IPS DF 4.7 (cell line): ENCODE results near the gene PKMYT1.
"Not testable (repeated sequence)": the region's sequence is repeated elsewhere in the genome, so short reads cannot be mapped to it uniquely, and the experiment has no call there.

Experiments
- DNase-seq: peaks from one replicate; pipeline ENCODE4 v3.0.0-alpha.2; 2013; ENCODE audit warnings: low spot score; ENCODE audit errors: extremely low read depth

Gene PKMYT1

GRCh38 chr16:2936436-2937011, 43.7 kb downstream of the PKMYT1 start:
- DNase-seq = no peak

- no peak for DNase-seq
Measured at GRCh38 chr16:2934450-2934849, 45.8 kb downstream of the PKMYT1 start.

DNA sequence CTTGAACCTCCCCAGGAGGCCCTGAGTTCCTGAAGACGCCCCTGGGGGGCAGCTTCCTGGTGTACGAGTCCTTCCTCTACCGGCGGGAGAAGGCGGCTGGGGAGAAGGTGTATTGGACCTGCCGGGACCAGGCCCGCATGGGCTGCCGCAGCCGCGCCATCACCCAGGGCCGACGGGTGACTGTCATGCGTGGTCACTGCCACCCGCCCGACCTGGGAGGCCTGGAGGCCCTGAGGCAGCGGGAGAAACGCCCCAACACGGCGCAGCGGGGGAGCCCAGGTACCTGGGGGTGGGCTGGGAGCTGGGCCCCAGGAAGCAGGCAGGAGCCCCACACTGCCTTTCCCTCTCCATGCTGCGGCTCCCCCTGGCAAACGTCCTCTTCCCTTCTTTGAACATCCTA, 46.5 kb downstream of the PKMYT1 start:
- DNase-seq = no peak

- no peak for DNase-seq
Measured at GRCh38 chr16:2933136-2933535, 47.1 kb downstream of the PKMYT1 start.

DNA sequence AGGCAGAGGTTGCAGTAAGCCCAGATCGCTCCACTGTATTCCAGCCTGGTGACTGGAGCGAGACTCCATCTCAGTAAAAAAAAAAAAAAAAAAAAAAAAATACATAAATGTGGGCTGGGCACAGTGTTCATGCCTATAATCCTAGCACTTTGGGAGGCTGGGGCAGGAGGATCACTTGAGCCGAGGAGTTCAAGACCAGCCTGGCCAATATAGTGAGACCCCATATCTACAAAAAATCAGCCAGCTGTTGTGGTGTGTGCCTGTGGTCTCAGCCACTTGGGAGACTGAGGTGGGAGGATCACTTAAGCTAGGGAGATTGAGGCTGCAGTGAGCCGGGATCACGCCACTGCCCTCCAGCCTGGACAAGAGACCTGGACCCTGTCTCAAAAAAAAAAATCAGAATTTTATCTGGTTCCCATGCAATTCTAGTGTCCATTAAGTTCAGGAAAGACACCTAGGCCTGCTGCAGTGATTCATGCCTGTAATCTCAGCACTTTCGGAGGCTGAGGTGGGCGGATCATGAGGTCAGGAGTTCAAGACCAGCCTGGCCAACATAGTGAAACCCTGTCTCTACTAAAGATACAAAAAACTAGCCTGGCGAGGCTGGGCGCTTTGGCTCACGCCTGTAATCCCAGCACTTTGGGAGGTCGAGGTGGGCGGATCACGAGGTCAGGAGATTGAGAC, 48.9 kb downstream of the PKMYT1 start:
- not testable (repeated sequence) for DNase-seq

DNA sequence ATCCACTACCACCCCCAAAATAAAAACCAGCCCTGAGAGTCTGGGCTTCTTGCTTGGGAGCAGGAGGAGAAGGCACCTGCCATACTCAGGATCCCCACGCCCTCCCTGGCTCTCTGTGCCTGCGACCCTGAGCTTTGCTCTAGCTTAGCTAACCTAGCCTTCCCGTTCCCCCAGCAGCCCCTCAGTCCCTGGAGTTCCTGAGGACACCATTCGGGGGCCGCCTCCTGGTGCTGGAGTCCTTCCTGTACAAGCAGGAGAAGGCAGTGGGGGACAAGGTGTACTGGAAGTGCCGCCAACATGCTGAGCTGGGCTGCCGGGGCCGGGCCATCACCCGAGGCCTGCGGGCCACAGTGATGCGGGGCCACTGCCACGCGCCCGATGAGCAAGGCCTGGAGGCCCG, 50.0 kb downstream of the PKMYT1 start:
- DNase-seq = no peak

DNA sequence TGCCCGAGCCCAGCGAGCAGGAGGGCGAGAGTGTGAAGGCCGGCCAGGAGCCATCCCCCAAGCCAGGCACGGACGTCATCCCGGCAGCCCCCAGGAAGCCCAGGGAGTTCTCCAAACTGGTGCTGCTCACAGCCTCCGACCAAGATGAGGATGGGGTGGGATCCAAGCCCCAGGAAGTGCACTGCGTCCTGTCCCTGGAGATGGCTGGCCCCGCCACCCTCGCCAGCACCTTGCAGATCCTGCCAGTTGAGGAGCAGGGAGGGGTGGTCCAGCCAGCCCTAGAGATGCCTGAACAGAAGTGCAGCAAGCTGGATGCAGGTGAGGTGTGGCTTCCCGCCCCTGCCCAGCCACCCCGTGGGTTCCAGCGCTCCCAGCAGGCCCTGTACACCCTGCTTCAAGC, 50.6 kb downstream of the PKMYT1 start:
- no peak for DNase-seq

DNA sequence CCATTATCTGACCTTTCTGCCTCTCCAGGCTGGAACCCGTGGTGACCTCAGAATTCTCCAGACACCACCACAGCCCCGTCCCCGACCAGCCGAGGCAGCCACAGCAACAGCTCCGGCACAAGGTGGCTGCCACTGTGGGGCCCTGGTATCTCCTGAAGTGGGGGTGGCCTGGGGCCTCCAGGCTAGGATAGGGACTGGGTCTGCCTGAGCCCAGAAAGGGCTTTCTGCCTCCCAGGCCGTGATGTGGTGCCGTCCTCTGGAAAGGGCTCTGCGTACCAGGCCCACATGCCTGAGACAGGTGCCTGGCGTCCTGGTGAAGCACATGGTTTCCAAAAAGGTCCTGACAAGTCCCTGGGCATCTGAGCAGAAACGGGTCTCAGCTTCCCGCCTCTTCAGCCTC, 51.5 kb downstream of the PKMYT1 start:
- DNase-seq = no peak

DNA sequence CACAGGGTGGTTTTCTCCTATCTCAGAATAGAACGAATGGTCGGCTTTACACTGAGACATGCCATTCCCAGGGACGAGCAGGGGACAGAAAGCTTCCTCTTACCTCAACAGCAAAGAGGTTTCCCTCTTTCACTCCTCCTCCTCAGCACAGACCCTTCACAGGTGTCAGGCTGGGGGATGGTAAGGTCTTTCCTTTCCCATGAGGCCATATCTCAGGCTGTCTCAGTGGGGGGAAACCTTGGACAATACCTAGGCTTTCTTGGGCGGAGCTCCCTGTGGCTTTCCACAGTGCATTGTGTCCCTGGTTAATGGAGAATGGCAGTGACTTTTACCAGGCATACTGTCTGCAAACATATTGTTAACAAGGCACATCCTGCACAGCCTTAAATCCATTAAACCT, 52.1 kb downstream of the PKMYT1 start:
- DNase-seq = not testable (repeated sequence)

- no peak for DNase-seq
Measured at GRCh38 chr16:2927010-2927646, 53.1 kb downstream of the PKMYT1 start.

DNA sequence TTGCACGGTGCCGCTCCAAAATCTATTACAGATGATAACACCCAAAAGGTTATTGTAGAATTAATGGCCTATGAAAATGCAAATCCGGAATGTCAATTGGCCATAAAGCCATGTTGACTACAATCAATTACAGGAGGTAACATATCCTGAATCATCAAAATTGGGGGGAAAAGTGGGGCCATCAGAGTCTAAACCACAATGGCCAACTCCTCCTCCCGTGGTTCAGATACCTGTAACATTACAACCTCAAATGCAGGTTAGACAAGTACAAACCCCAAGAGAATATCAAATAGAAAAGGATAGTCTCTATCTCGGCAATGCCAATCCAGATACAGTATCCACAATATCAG, 53.6 kb downstream of the PKMYT1 start:
- no peak for DNase-seq

GRCh38 chr16:2925951-2926649, 54.1 kb downstream of the PKMYT1 start:
- DNase-seq = no peak

GRCh38 chr16:2924901-2925755, 55.1 kb downstream of the PKMYT1 start:
- no peak for DNase-seq

DNA sequence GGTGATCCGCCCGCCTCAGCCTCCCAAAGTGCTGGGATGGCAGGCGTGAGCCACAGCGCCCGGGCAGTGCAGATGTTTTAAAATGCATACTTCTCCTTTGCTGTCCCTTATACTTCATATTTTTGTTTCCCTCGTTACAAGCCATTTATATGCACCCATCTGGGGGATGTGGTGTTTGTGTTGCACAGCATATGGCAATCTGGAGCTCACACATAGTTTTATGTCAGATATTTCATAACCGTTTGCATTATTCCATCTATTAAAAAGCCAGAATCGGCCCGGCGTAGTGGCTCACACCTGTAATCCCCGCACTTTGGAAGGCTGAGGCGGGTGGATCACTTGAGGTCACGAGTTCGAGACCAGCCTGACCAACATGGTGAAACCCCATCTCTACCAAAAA, 56.8 kb downstream of the PKMYT1 start:
- DNase-seq = no peak
